SU-DHL-6 (cell line): ENCODE measurements around the gene SLC19A1.

Source experiments
- H2AFZ ChIP-seq: fragments of 200-600 bp; sonication (generic); 2 replicates; pipeline ENCODE4 v1.6.1; 2014; ENCODE audit warnings: low read depth, mild to moderate bottlenecking, moderate library complexity, mixed read lengths, antibody characterized with exemption, low read length; ENCODE audit not compliant: severe bottlenecking
- H3F3A ChIP-seq: fragments of 200-600 bp; shearing (Covaris generic); 2 replicates; pipeline ENCODE4 v1.6.0; 2016; ENCODE audit warnings: antibody characterized with exemption, mild to moderate bottlenecking; ENCODE audit not compliant: insufficient read depth
- H3K27ac ChIP-seq: fragments of 200-600 bp; sonication (generic); 2 replicates; pipeline ENCODE4 v1.5.1; 2016; ENCODE audit warnings: low read depth, mild to moderate bottlenecking, low read length, moderate library complexity, mixed read lengths
- H3K27me3 ChIP-seq: fragments of 200-600 bp; sonication (generic), shearing (Covaris generic); 2 replicates; pipeline ENCODE4 v1.6.0; 2014; ENCODE audit warnings: mild to moderate bottlenecking, low read length
- H3K36me3 ChIP-seq: fragments of 200-600 bp; sonication (generic); 2 replicates; pipeline ENCODE4 v1.6.1; 2014; ENCODE audit warnings: mild to moderate bottlenecking, low read length, mixed read lengths
- H3K4me2 ChIP-seq: fragments of 300-600, 200-600 bp; shearing (Covaris generic), sonication (generic); 2 replicates; pipeline ENCODE4 v1.6.0; 2014; ENCODE audit warnings: low read length, low read depth, mild to moderate bottlenecking; ENCODE audit not compliant: poor library complexity, severe bottlenecking
- H3K4me3 ChIP-seq: fragments of 200-600 bp; sonication (generic); 2 replicates; pipeline ENCODE4 v1.5.1; 2014; ENCODE audit warnings: antibody characterized with exemption, low read length, mild to moderate bottlenecking, mixed read lengths; ENCODE audit not compliant: insufficient read depth, poor library complexity, severe bottlenecking
- H3K79me2 ChIP-seq: fragments of 200-600 bp; sonication (generic); 2 replicates; pipeline ENCODE4 v1.6.1; 2014; ENCODE audit warnings: mild to moderate bottlenecking, low read length, moderate library complexity; ENCODE audit not compliant: insufficient read depth
- H3K9ac ChIP-seq: fragments of 200-600 bp; sonication (generic); 2 replicates; pipeline ENCODE4 v1.7.0; 2014; ENCODE audit warnings: mild to moderate bottlenecking, low read length
- H3K9me2 ChIP-seq: fragments of 200-600 bp; sonication (generic); replicated peaks from 2 replicates; pipeline ENCODE4 v1.6.1; 2014; ENCODE audit warnings: low read length; ENCODE audit not compliant: insufficient read depth
- H3K9me3 ChIP-seq: fragments of 200-600 bp; sonication (generic); 2 replicates; pipeline ENCODE4 v1.6.1; 2014; ENCODE audit warnings: low read length, mixed read lengths; ENCODE audit not compliant: insufficient read depth
- H4K20me1 ChIP-seq: fragments of 200-600 bp; sonication (generic); 2 replicates; pipeline ENCODE4 v1.6.1; 2014; ENCODE audit warnings: low read depth, mild to moderate bottlenecking, antibody characterized with exemption, low read length, moderate library complexity, mixed read lengths
- EZH2phosphoT487 ChIP-seq: fragments of 200-600 bp; sonication (generic), shearing (Covaris generic); conservative IDR thresholded peaks from 2 replicates; pipeline ENCODE4 v1.6.1; 2018; ENCODE audit warnings: mild to moderate bottlenecking, antibody characterized with exemption, low read length, moderate library complexity, mixed read lengths
- TF ChIP-seq, protein P1 (sequence below): fragments of 200-600 bp; sonication (generic); IDR thresholded peaks from one replicate; pipeline ENCODE4 v1.5.1; 2017; ENCODE audit warnings: antibody characterized with exemption, mild to moderate bottlenecking, low read length, moderate library complexity; ENCODE audit not compliant: insufficient read depth, poor library complexity, severe bottlenecking

SLC19A1 gene

GRCh38 chr21:45590246-45590725 is 48.0 kb upstream of the SLC19A1 start:
- H3K9me2 ChIP-seq = no peaks in the 10 kb centered on the region
- no peak overlapping the region for H3K4me3 ChIP-seq
- peaks cover 8% of the 10 kb centered on the region; the same call in 1 of the 2 replicates for H3K9me3 ChIP-seq
- H3K79me2 ChIP-seq = no peaks in the 10 kb centered on the region
- no peaks in the 10 kb centered on the region for H3K36me3 ChIP-seq
- H2AFZ ChIP-seq = no peak overlapping the region
- H3K27me3 ChIP-seq = no peaks in the 10 kb centered on the region
- TF ChIP-seq EZH2phosphoT487 = no peak
- TF ChIP-seq, protein P1, sequence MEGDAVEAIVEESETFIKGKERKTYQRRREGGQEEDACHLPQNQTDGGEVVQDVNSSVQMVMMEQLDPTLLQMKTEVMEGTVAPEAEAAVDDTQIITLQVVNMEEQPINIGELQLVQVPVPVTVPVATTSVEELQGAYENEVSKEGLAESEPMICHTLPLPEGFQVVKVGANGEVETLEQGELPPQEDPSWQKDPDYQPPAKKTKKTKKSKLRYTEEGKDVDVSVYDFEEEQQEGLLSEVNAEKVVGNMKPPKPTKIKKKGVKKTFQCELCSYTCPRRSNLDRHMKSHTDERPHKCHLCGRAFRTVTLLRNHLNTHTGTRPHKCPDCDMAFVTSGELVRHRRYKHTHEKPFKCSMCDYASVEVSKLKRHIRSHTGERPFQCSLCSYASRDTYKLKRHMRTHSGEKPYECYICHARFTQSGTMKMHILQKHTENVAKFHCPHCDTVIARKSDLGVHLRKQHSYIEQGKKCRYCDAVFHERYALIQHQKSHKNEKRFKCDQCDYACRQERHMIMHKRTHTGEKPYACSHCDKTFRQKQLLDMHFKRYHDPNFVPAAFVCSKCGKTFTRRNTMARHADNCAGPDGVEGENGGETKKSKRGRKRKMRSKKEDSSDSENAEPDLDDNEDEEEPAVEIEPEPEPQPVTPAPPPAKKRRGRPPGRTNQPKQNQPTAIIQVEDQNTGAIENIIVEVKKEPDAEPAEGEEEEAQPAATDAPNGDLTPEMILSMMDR = no peak
- no peak overlapping the region for H3K4me2 ChIP-seq
- H3K9ac ChIP-seq = no peak overlapping the region
- H3F3A ChIP-seq = no peaks in the 10 kb centered on the region
- no peaks in the 10 kb centered on the region for H4K20me1 ChIP-seq
- no peak overlapping the region for H3K27ac ChIP-seq

DNA sequence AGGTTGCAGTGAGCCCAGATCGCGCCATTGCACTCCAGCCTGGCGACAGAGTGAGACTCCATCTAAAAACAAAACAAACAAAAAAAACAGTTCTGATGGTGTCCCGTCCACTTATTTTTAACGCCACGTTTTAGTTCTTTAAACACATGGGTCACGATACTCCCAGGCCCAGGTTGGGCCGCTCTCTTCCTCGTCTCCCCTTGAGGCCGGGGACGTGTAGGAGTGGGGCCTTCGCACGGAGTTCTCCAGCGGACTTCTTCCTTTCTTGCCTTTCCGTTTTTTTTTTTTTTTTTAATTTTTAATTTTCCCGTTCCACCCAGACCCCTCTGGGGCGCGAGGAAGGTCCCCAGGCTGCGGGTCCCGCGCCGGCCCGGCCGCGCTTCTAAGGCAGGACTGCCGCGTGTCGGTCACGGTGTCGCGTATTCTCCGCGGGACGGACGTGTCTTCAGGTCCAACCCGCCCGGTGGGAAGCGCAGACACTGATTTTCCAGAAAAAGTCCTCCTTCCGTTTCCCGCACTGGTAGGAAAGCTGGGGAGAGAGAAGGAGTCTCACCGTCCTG is 47.5 kb upstream of the SLC19A1 start:
- no peak for TF ChIP-seq EZH2phosphoT487
- TF ChIP-seq, protein P1 = no peak
- no peak overlapping the region for H3K4me2 ChIP-seq
- no peak overlapping the region for H3K9ac ChIP-seq
- no peaks in the 10 kb centered on the region for H3K27me3 ChIP-seq
- peaks cover 8% of the 10 kb centered on the region; the same call in 1 of the 2 replicates for H3K9me3 ChIP-seq
- no peaks in the 10 kb centered on the region for H4K20me1 ChIP-seq
- no peak overlapping the region for H2AFZ ChIP-seq
- no peaks in the 10 kb centered on the region for H3K79me2 ChIP-seq
- H3F3A ChIP-seq = no peaks in the 10 kb centered on the region
- H3K9me2 ChIP-seq = no peaks in the 10 kb centered on the region
- no peak overlapping the region for H3K27ac ChIP-seq
- no peak overlapping the region for H3K4me3 ChIP-seq
- no peaks in the 10 kb centered on the region for H3K36me3 ChIP-seq

GRCh38 chr21:45588871-45589491 is 46.7 kb upstream of the SLC19A1 start:
- Histone ChIP-seq H3F3A (no peaks in the 10 kb centered on the region), H3K9ac (no peak overlapping the region), H3K4me2 (no peak overlapping the region), H3K27me3 (no peaks in the 10 kb centered on the region), H3K27ac (no peak overlapping the region), H3K9me2 (no peaks in the 10 kb centered on the region), H3K36me3 (no peaks in the 10 kb centered on the region), H4K20me1 (no peaks in the 10 kb centered on the region), H3K4me3 (no peak overlapping the region), H3K9me3 (peaks cover 8% of the 10 kb centered on the region; the same call in 1 of the 2 replicates), H2AFZ (no peak overlapping the region), H3K79me2 (no peaks in the 10 kb centered on the region)
- TF ChIP-seq, protein P1 = no peak
- TF ChIP-seq EZH2phosphoT487 = no peak
